Thoracic aorta endothelial cell (primary cell): ENCODE measurements around the gene GRK1. TPM values are rescaled to one million over a fixed set of nuclear protein-coding genes. Genes with fewer than 3 reads are reported as not detected.

Source experiments
- total RNA-seq: library from RNA; depleted of rRNA; stranded (reverse); fragments of >200 nt; gene quantifications from 2 replicates; pipeline ENCODE4 v1.2.3, GENCODE V29; 2012

The GRK1 gene
- under 0.01 TPM in 1 of 2 replicates, not detected in the other for total RNA-seq

GRCh38 chr13:113666951-113667701, at the start of gene GRK1:
Gene GRK1, plus strand, starts transcription at chr13:113667219. Its CDS starts 168 bp downstream, at chr13:113667387.

GRCh38 chr13:113657851-113658741, 8.9 kb upstream of the GRK1 start, which contains the start of gene ATP4B:
Gene ATP4B, minus strand, starts transcription at chr13:113658198. Its CDS starts 54 bp downstream, at chr13:113658144.

GRCh38 chr13:113758651-113759524, 91.9 kb downstream of the GRK1 start, which contains the start of gene TMEM255B:
Gene TMEM255B, plus strand, starts transcription at chr13:113759226. Its CDS starts 44 bp downstream, at chr13:113759270.

Other genes with a start within 250 kb of the GRK1 start
- gene ADPRHL1, start 213.7 kb upstream of the GRK1 start, total RNA-seq = 0.40 and 0.43 TPM in 2 replicates
- 10.6 and 13.7 TPM in 2 replicates for gene DCUN1D2, start 176.5 kb upstream of the GRK1 start, total RNA-seq
- 146 and 179 TPM in 2 replicates for gene TFDP1, start 82.5 kb upstream of the GRK1 start, total RNA-seq
- not detected in 2 replicates for gene ATP4B, start 9.0 kb upstream of the GRK1 start, total RNA-seq
- 18.4 and 29.9 TPM in 2 replicates for gene TMEM255B, start 92.0 kb downstream of the GRK1 start, total RNA-seq
- gene GAS6, start 196.9 kb downstream of the GRK1 start, total RNA-seq = 25.3 and 47.3 TPM in 2 replicates